IMR-90 (cell line): Measurements from ENCODE around the gene NEK6. TPM values are rescaled to one million over a fixed set of nuclear protein-coding genes. Genes with fewer than 3 reads are reported as not detected.
A peak's percentile ranks its signal among the peaks of the same experiment; 100 is the strongest.

Experiments used
- ATAC-seq: fragments of 200-7000 bp; cut with Tn5 transposase; 2 replicates; pipeline ENCODE4 v1.9.1; 2020; ENCODE audit warnings: low read depth, mild to moderate bottlenecking, moderate library complexity
- BruUV-seq: library from RNA; stranded (reverse); fragments of 400-500 nt; replicated peaks from 2 replicates; lab custom pipeline; 2021; lab: Mats Ljungman, UMichigan
- CTCF ChIA-PET: fragments of 300-600 bp; formaldehyde crosslinking; extraction: SDS; loops from one replicate; lab custom pipeline; 2021; ENCODE audit warnings: antibody characterized with exemption; lab: Yijun Ruan, JAX
- POLR2A ChIA-PET: fragments of 300-600 bp; sonication (Branson Sonifier 250); formaldehyde crosslinking; loops from one replicate; lab custom pipeline; 2022; ENCODE audit warnings: antibody characterized with exemption; ENCODE audit not compliant: unreplicated experiment; lab: Charles Lee
- DNase-seq: peaks from one replicate; pipeline ENCODE4 v3.0.0; 2013
- H2AFZ ChIP-seq: replicated peaks from 2 replicates; pipeline ENCODE3; 2013; ENCODE audit warnings: low read length, mild to moderate bottlenecking; ENCODE audit not compliant: poor library complexity
- H2AK5ac ChIP-seq: 2 replicates; pipeline ENCODE4 v1.6.1; 2013; ENCODE audit warnings: low read depth, low read length, inconsistent platforms
- H2AK9ac ChIP-seq: replicated peaks from 2 replicates; pipeline ENCODE3; 2013; ENCODE audit warnings: mild to moderate bottlenecking, low read depth, low read length, moderate library complexity; ENCODE audit not compliant: poor library complexity
- H2BK120ac ChIP-seq: 2 replicates; pipeline ENCODE4 v1.6.1; 2013; ENCODE audit warnings: low read depth, low read length, inconsistent platforms
- H2BK15ac ChIP-seq: 3 replicates; pipeline ENCODE4 v1.6.1; 2013; ENCODE audit warnings: low read depth, low read length, inconsistent platforms
- H2BK20ac ChIP-seq: 2 replicates; pipeline ENCODE4 v1.6.1; 2013; ENCODE audit warnings: low read depth, mild to moderate bottlenecking, inconsistent platforms, low read length, moderate library complexity
- H2BK5ac ChIP-seq: 2 replicates; pipeline ENCODE4 v1.6.1; 2013; ENCODE audit warnings: mild to moderate bottlenecking, low read depth, low read length, inconsistent platforms; ENCODE audit not compliant: poor library complexity, severe bottlenecking
- H3K14ac ChIP-seq: replicated peaks from 2 replicates; pipeline ENCODE4 v1.6.1; 2013; ENCODE audit warnings: low read depth, low read length, inconsistent platforms
- H3K18ac ChIP-seq: 2 replicates; pipeline ENCODE4 v1.6.1; 2013; ENCODE audit warnings: low read depth, low read length, control low read depth
- H3K23ac ChIP-seq: 2 replicates; pipeline ENCODE4 v1.6.1; 2013; ENCODE audit warnings: low read depth, low read length, inconsistent platforms
- H3K27ac ChIP-seq: 2 replicates; pipeline ENCODE4 v1.5.1; 2013; ENCODE audit warnings: mild to moderate bottlenecking, control low read depth, low read length; ENCODE audit not compliant: insufficient read depth
- H3K27me3 ChIP-seq: 2 replicates; pipeline ENCODE4 v1.6.1; 2013; ENCODE audit warnings: low read length; ENCODE audit not compliant: control insufficient read depth, insufficient read depth
- H3K36me3 ChIP-seq: 2 replicates; pipeline ENCODE4 v1.6.1; 2013; ENCODE audit warnings: low read length, mixed read lengths; ENCODE audit not compliant: control insufficient read depth, insufficient read depth
- H3K4ac ChIP-seq: 2 replicates; pipeline ENCODE4 v1.6.1; 2013; ENCODE audit warnings: low read depth, low read length, inconsistent platforms
- H3K4me1 ChIP-seq: 2 replicates; pipeline ENCODE4 v1.6.1; 2013; ENCODE audit warnings: low read length, mixed read lengths; ENCODE audit not compliant: control insufficient read depth, insufficient read depth
- H3K4me2 ChIP-seq: 2 replicates; pipeline ENCODE4 v1.6.1; 2013; ENCODE audit warnings: low read depth, mild to moderate bottlenecking, control low read depth, low read length, moderate library complexity
- H3K4me3 ChIP-seq: 2 replicates; pipeline ENCODE4 v1.5.1; 2013; ENCODE audit warnings: low read depth, mild to moderate bottlenecking, control low read depth, low read length, moderate library complexity; ENCODE audit not compliant: insufficient read depth
- H3K56ac ChIP-seq: 2 replicates; pipeline ENCODE4 v1.6.1; 2013; ENCODE audit warnings: low read length, inconsistent platforms; ENCODE audit not compliant: insufficient read depth; ENCODE audit errors: extremely low read depth
- H3K79me1 ChIP-seq, 2 experiments: 2 replicates each; pipeline ENCODE4 v1.6.1; 2013; ENCODE audit warnings: low read length in 2 of 2, inconsistent platforms in 1 of 2, low read depth in 1 of 2
- H3K9ac ChIP-seq: 2 replicates; pipeline ENCODE4 v1.6.1; 2013; ENCODE audit warnings: low read depth, low read length, control low read depth
- H3K9me1 ChIP-seq: 2 replicates; pipeline ENCODE4 v1.6.1; 2013; ENCODE audit warnings: low read length, inconsistent platforms; ENCODE audit not compliant: insufficient read depth
- H3K9me3 ChIP-seq: 2 replicates; pipeline ENCODE4 v1.6.1; 2013; ENCODE audit warnings: low read length; ENCODE audit not compliant: control insufficient read depth, insufficient read depth
- H4K20me1 ChIP-seq: 2 replicates; pipeline ENCODE4 v1.6.1; 2013; ENCODE audit warnings: low read length, inconsistent platforms; ENCODE audit not compliant: insufficient read depth
- H4K5ac ChIP-seq: 2 replicates; pipeline ENCODE4 v1.6.1; 2013; ENCODE audit warnings: mild to moderate bottlenecking, low read depth, low read length, control low read depth
- H4K8ac ChIP-seq, 2 experiments: 2 replicates each; pipeline ENCODE4 v1.6.1; 2013; ENCODE audit warnings: low read depth in 2 of 2, low read length in 2 of 2, control low read depth in 1 of 2, inconsistent platforms in 1 of 2
- H4K91ac ChIP-seq: 2 replicates; pipeline ENCODE4 v1.6.1; 2013; ENCODE audit warnings: low read depth, low read length, inconsistent platforms; ENCODE audit not compliant: insufficient read depth
- BHLHE40 ChIP-seq: fragments of 150-350 bp; IDR thresholded peaks from 2 replicates; pipeline ENCODE4 v1.6.1; 2016; ENCODE audit warnings: mild to moderate bottlenecking, low read depth, low read length
- CHD1 ChIP-seq: IDR thresholded peaks from 2 replicates; pipeline ENCODE4 v1.6.1; 2012; ENCODE audit warnings: low read depth, low read length, improper control_type of control experiment
- MAFK ChIP-seq: IDR thresholded peaks from 2 replicates; pipeline ENCODE4 v1.6.1; 2012; ENCODE audit warnings: low read depth, low read length, improper control_type of control experiment
- MAZ ChIP-seq: IDR thresholded peaks from 2 replicates; pipeline ENCODE4 v1.6.1; 2012; ENCODE audit warnings: low read depth, mild to moderate bottlenecking, low read length, improper control_type of control experiment, moderate library complexity, borderline replicate concordance
- NFE2L2 ChIP-seq: fragments of 150-350 bp; IDR thresholded peaks from 2 replicates; pipeline ENCODE4 v1.6.1; 2016; ENCODE audit warnings: low read depth, mild to moderate bottlenecking, low read length
- POLR2A ChIP-seq: IDR thresholded peaks from 2 replicates; pipeline ENCODE4 v1.6.1; 2012; ENCODE audit warnings: mild to moderate bottlenecking, low read depth, low read length
- RAD21 ChIP-seq: IDR thresholded peaks from 2 replicates; pipeline ENCODE4 v1.6.1; 2012; ENCODE audit warnings: low read length, improper control_type of control experiment
- RCOR1 ChIP-seq: IDR thresholded peaks from 2 replicates; pipeline ENCODE4 v1.6.1; 2012; ENCODE audit warnings: mild to moderate bottlenecking, low read length, improper control_type of control experiment; ENCODE audit not compliant: insufficient replicate concordance
- RFX5 ChIP-seq: IDR thresholded peaks from 2 replicates; pipeline ENCODE4 v1.8.0; 2012; ENCODE audit warnings: low read depth, mild to moderate bottlenecking, low read length, moderate library complexity
- SMC3 ChIP-seq: fragments of 150-350 bp; IDR thresholded peaks from 2 replicates; pipeline ENCODE4 v1.6.1; 2016; ENCODE audit warnings: low read depth, mild to moderate bottlenecking, antibody characterized with exemption, low read length, moderate library complexity
- WGBS, 2 experiments: methylation state at CpG; one replicate each; pipeline versions ENCODE4 v1.1.5 to v1.1.7; 2013; ENCODE audit warnings: missing lambda C conversion rate in 2 of 2; ENCODE audit not compliant: insufficient read length in 1 of 2; ENCODE audit errors: extremely low coverage in 2 of 2; 5-methylcytosine and 5-hydroxymethylcytosine counted together
- dilution Hi-C: fragments of 300-500 bp; cut with HindIII; formaldehyde crosslinking; loops from one replicate; pipeline ENCODE4 v1.14.3; 2018; ENCODE audit warnings: low sequenced_read_pairs; ENCODE audit not compliant: unreplicated experiment
- in situ Hi-C: fragments of 300-500 bp; cut with MboI; formaldehyde crosslinking; loops from 3 replicates; pipeline ENCODE4 v1.14.3; 2019; ENCODE audit warnings: low sequenced_read_pairs, inconsistent platforms, mixed read lengths
- intact Hi-C: fragments of 100-400 bp; cut with micrococcal nuclease; formaldehyde crosslinking; loops from 2 replicates; pipeline ENCODE4 v1.10.0; 2022
- polyA plus RNA-seq, 3 experiments: library from polyadenylated mRNA; depleted of rRNA; stranded (reverse); fragments of >200 nt; gene quantifications; 2 replicates each; pipeline ENCODE4 v1.2.3, GENCODE V29; 2012; ENCODE audit warnings: low replicate concordance in 1 of 3
- total RNA-seq: library from RNA; depleted of rRNA; stranded (reverse); fragments of >200 nt; gene quantifications from 2 replicates; pipeline ENCODE4 v1.2.3, GENCODE V29; 2012

The NEK6 gene
- total and polyA plus RNA-seq, 2 of the 4 experiments (the other 2 are of a cell fraction), result 79.9 to 112 TPM

DNA sequence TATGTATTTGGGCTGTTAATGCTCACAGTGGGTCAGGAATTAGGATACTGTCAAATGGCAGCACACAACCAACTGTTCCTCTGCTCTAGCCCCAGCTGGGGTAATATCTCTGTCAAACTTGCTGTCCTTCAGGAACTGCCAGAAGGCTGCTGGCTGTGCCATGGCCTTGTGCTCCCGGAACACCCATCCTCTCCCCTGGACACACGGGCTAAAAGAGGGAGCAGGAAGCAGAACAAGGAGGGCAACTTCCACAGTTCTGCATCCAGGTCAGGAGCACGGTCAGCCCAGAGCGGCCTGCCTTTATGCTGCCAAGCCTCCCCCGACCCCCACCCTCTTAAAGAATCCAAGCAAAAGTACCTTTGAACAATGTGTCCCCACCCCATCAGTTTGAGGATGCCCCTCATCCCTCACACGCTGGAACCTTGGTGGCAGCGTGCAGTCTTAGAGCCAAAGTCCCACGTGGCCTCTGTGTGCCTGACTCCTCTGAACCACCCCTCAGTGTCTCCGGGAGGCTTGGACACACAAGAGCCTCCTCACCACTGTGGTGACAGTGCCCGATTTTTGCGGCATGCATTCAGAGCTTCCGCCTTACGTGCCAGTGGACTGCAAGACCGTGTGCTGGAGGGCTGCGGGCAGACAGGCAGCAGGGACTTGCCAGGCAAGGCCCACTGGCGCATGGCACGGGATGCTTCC lies 96.7 kb downstream of the NEK6 start:
- ATAC-seq (peak; percentile 2; the same call in 1 of the 2 replicates), DNase-seq (no peak)
- Histone ChIP-seq H4K20me1 (peaks cover 76% of the 10 kb centered on the region), H3K4ac (peak overlapping the region; percentile 28; the same call in 1 of the 2 replicates), H4K8ac (peak overlapping the region in 1 of 2 experiments; percentile 18; a peak in 1 of 4 replicates), H3K36me3 (peaks cover 73% of the 10 kb centered on the region), H2AFZ (peak overlapping the region; percentile 55), H3K56ac (no peak overlapping the region), H3K79me1 (peaks cover 35 to 85% of the 10 kb centered on the region in 2 experiments), H4K91ac (no peak overlapping the region), H2AK9ac (peak overlapping the region; percentile 33), H3K9me3 (no peaks in the 10 kb centered on the region), H2BK20ac (no peak overlapping the region), H3K4me3 (no peak overlapping the region), H2BK15ac (no peak overlapping the region), H2BK5ac (peak overlapping the region; percentile 24), H3K9me1 (peaks cover 41% of the 10 kb centered on the region), H2BK120ac (no peak overlapping the region), H3K9ac (no peak overlapping the region), H3K23ac (0 out of 2 replicates have a peak overlapping the region, but pooled peaks have one; percentile 17), H3K27me3 (no peaks in the 10 kb centered on the region), H4K5ac (no peak overlapping the region), H3K27ac (0 out of 2 replicates have a peak overlapping the region, but pooled peaks have one; percentile 10), H2AK5ac (peak overlapping the region; percentile 29), H3K4me1 (peaks cover 12% of the 10 kb centered on the region), H3K18ac (no peak overlapping the region), H3K14ac (peak overlapping the region; percentile 1; the same call in 1 of the 2 replicates), H3K4me2 (no peak overlapping the region)
- 92% methylated on average over 10 of the region's 17 CpGs; no CpG with 5 or more reads in 1 of the 2 experiments for WGBS, 2 experiments
- in situ Hi-C loops, result no loop called here
- TF ChIP-seq RAD21, result no peak
- no peak for TF ChIP-seq MAFK
- TF ChIP-seq NFE2L2, result no peak
- no peak for TF ChIP-seq MAZ
- TF ChIP-seq RFX5, result no peak
- no peak for TF ChIP-seq CHD1
- TF ChIP-seq SMC3, result no peak
- TF ChIP-seq RCOR1, result no peak
- no peak for TF ChIP-seq BHLHE40
- TF ChIP-seq POLR2A, result no peak
- ChIA-PET POLR2A (no interaction called here), CTCF (no interaction called here)
- intact Hi-C loops, result no loop called here
- no TSS peak for BruUV-seq
- dilution Hi-C loops, result no loop called here
